ENCODE data around the gene SEC23A.

DNA sequence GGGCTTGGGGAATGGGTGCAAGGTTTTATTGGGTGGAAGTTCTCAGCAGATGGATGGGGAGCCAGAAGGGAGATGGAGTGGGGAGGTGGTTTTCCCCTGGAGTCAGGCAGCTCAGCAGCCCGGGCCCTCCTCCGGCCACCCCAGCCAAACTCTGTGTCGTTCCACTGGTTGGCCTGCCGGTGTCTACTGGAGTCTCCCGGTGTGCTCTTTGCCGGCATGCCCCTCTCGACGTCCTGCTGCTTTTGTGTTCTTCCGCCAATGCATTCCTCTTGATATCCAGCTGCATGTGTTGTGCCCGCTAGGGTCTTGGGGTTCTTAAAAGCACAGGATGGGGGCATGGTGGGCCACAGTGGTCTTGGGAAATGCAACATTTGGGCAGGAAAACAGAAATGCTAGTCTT lies 72.8 kb downstream of the SEC23A start:
- TF ChIP-seq, protein P1, sequence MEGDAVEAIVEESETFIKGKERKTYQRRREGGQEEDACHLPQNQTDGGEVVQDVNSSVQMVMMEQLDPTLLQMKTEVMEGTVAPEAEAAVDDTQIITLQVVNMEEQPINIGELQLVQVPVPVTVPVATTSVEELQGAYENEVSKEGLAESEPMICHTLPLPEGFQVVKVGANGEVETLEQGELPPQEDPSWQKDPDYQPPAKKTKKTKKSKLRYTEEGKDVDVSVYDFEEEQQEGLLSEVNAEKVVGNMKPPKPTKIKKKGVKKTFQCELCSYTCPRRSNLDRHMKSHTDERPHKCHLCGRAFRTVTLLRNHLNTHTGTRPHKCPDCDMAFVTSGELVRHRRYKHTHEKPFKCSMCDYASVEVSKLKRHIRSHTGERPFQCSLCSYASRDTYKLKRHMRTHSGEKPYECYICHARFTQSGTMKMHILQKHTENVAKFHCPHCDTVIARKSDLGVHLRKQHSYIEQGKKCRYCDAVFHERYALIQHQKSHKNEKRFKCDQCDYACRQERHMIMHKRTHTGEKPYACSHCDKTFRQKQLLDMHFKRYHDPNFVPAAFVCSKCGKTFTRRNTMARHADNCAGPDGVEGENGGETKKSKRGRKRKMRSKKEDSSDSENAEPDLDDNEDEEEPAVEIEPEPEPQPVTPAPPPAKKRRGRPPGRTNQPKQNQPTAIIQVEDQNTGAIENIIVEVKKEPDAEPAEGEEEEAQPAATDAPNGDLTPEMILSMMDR (IDR thresholded peaks at IDR 0.05; ENCODE audit: borderline replicate concordance, extremely low read depth, low read length, poor library complexity, severe bottlenecking): no peak
- TF ChIP-seq EZH2 (IDR thresholded peaks at IDR 0.05; ENCODE audit: borderline replicate concordance, low read depth, low read length, severe bottlenecking): no peak
